Muscle of back (tissue), 11 donors: ENCODE data around the gene PCDH9. TPM values are rescaled to one million over a fixed set of nuclear protein-coding genes. Genes with fewer than 3 reads are reported as not detected.

ENCODE experiments used
- DNase-seq, 3 donors: peaks; one replicate each; pipeline versions ENCODE4 v3.0.0 to v3.0.0-alpha.2; 2013
- polyA plus RNA-seq, 10 donors: library from polyadenylated mRNA; unstranded; fragments of 120-200 nt; gene quantifications; one replicate each; pipeline ENCODE4 v1.2.1, GENCODE V29; 2013; ENCODE audit not compliant: insufficient read length in 10 of 10

Gene PCDH9
- polyA plus RNA-seq, 10 donors, result 2.1 to 5.4 (median 3.2) TPM

- no peak for DNase-seq
Measured at GRCh38 chr13:67227131-67227983, 2.8 kb downstream of the PCDH9 start.

- no peak for DNase-seq
Measured at GRCh38 chr13:67226696-67227095, 3.4 kb downstream of the PCDH9 start.

GRCh38 chr13:67225252-67226159, 4.6 kb downstream of the PCDH9 start:
- no peak for DNase-seq

- DNase-seq, result peak; percentile 75 to 91 (median 87)
Measured at GRCh38 chr13:67224148-67224846, 5.8 kb downstream of the PCDH9 start.

GRCh38 chr13:67223742-67224141, 6.4 kb downstream of the PCDH9 start:
- DNase-seq, result no peak

- peak in 1 of 3 donors; percentile 39 for DNase-seq
Measured at GRCh38 chr13:67223024-67223423, 7.1 kb downstream of the PCDH9 start.

GRCh38 chr13:67221630-67222226, 8.4 kb downstream of the PCDH9 start:
- peak in 1 of 3 donors; percentile 48 for DNase-seq

GRCh38 chr13:67219113-67219512, 11.0 kb downstream of the PCDH9 start:
- DNase-seq, result no peak

- no peak for DNase-seq
Measured at GRCh38 chr13:67217880-67218279, 12.3 kb downstream of the PCDH9 start.

- no peak for DNase-seq
Measured at GRCh38 chr13:67216864-67217263, 13.3 kb downstream of the PCDH9 start.

GRCh38 chr13:67210208-67210607, 19.9 kb downstream of the PCDH9 start:
- no peak for DNase-seq

- DNase-seq, result no peak
Measured at GRCh38 chr13:67208552-67208951, 21.6 kb downstream of the PCDH9 start.

- no peak for DNase-seq
Measured at GRCh38 chr13:67204764-67205163, 25.4 kb downstream of the PCDH9 start.

- no peak for DNase-seq
Measured at GRCh38 chr13:67200605-67201004, 29.5 kb downstream of the PCDH9 start.

- DNase-seq, result no peak
Measured at GRCh38 chr13:67200183-67200582, 30.0 kb downstream of the PCDH9 start.

GRCh38 chr13:67197704-67198103, 32.4 kb downstream of the PCDH9 start:
- DNase-seq, result no peak

- DNase-seq, result no peak
Measured at GRCh38 chr13:67193979-67194378, 36.2 kb downstream of the PCDH9 start.

GRCh38 chr13:67192751-67193150, 37.4 kb downstream of the PCDH9 start:
- no peak for DNase-seq

GRCh38 chr13:67186995-67187569, 43.1 kb downstream of the PCDH9 start:
- DNase-seq, result peak in 1 of 3 donors; percentile 4

GRCh38 chr13:67184247-67184646, 45.9 kb downstream of the PCDH9 start:
- no peak for DNase-seq

GRCh38 chr13:67183151-67183550, 47.0 kb downstream of the PCDH9 start:
- DNase-seq, result no peak
